Naive thymus-derived CD4-positive, alpha-beta T cell (primary cell): Measurements from ENCODE around the gene PTPRN2. TPM values are rescaled to one million over a fixed set of nuclear protein-coding genes. Genes with fewer than 3 reads are reported as not detected.
A peak's percentile ranks its signal among the peaks of the same experiment; 100 is the strongest.

Experiments
- ATAC-seq: fragments of 150-1000 bp; cut with Tn5 transposase; 2 replicates; pipeline ENCODE4 v1.10.0; 2021; ENCODE audit warnings: mild to moderate bottlenecking, moderate library complexity
- CTCF ChIA-PET: fragments of 350-600 bp; sonication (Branson Sonifier 250); formaldehyde crosslinking; loops from one replicate; lab custom pipeline; 2021; ENCODE audit warnings: antibody characterized with exemption; lab: Charles Lee
- POLR2A ChIA-PET: fragments of 350-600 bp; sonication (Branson Sonifier 250); formaldehyde crosslinking; loops from one replicate; lab custom pipeline; 2021; ENCODE audit warnings: antibody characterized with exemption, inconsistent platforms; lab: Charles Lee
- DNase-seq, 9 donors: peaks; one replicate each; pipeline versions ENCODE4 v3.0.0 to v3.0.0-alpha.2; 2020 to 2022; ENCODE audit warnings: mixed read lengths in 1 of 9
- H3K27ac ChIP-seq: one replicate; pipeline ENCODE4 v1.7.0; 2013; ENCODE audit warnings: mild to moderate bottlenecking, low read depth, low read length, moderate library complexity
- H3K27me3 ChIP-seq, 2 donors: one replicate each; pipeline ENCODE4 v1.7.0; 2013; ENCODE audit warnings: low read length in 2 of 2, mild to moderate bottlenecking in 2 of 2, moderate library complexity in 2 of 2; ENCODE audit not compliant: control insufficient read depth in 2 of 2, insufficient read depth in 2 of 2
- H3K36me3 ChIP-seq, 3 experiments: 1 replicate in 2 of 3; 2 replicates in 1 of 3; pipeline ENCODE4 v1.7.0; 2013; ENCODE audit warnings: low read length in 3 of 3, mild to moderate bottlenecking in 3 of 3, moderate library complexity in 1 of 3; ENCODE audit not compliant: insufficient read depth in 3 of 3, control insufficient read depth in 2 of 3
- H3K4me1 ChIP-seq, 2 donors: one replicate each; pipeline ENCODE4 v1.7.0; 2013; ENCODE audit warnings: low read length in 2 of 2, mild to moderate bottlenecking in 2 of 2, moderate library complexity in 1 of 2; ENCODE audit not compliant: control insufficient read depth in 2 of 2, insufficient read depth in 2 of 2
- H3K4me3 ChIP-seq: 2 replicates; pipeline ENCODE4 v1.7.0; 2013; ENCODE audit warnings: mild to moderate bottlenecking, low read length
- H3K9me3 ChIP-seq, 3 experiments: 1 replicate in 2 of 3; 2 replicates in 1 of 3; pipeline ENCODE4 v1.7.0; 2013; ENCODE audit warnings: low read length in 3 of 3; ENCODE audit not compliant: control insufficient read depth in 2 of 3
- H3K27ac Mint-ChIP-seq, 9 donors: one replicate each; pipeline ENCODE4 v1.8.0; 2020 to 2022; ENCODE audit warnings: mixed read lengths in 9 of 9, mild to moderate bottlenecking in 8 of 9, moderate library complexity in 5 of 9, inconsistent platforms in 2 of 9
- H3K27me3 Mint-ChIP-seq, 5 donors: one replicate each; pipeline ENCODE4 v1.8.0; 2021 to 2022; ENCODE audit warnings: mixed read lengths in 5 of 5, mild to moderate bottlenecking in 1 of 5
- H3K36me3 Mint-ChIP-seq, 5 donors: one replicate each; pipeline ENCODE4 v1.8.0; 2020 to 2022; ENCODE audit warnings: mixed read lengths in 5 of 5, mild to moderate bottlenecking in 3 of 5, inconsistent platforms in 1 of 5
- H3K4me1 Mint-ChIP-seq, 7 donors: one replicate each; pipeline ENCODE4 v1.8.0; 2020 to 2022; ENCODE audit warnings: mixed read lengths in 7 of 7, mild to moderate bottlenecking in 3 of 7, inconsistent platforms in 1 of 7
- H3K4me3 Mint-ChIP-seq, 10 donors: one replicate each; pipeline ENCODE4 v1.8.0; 2020 to 2022; ENCODE audit warnings: mild to moderate bottlenecking in 10 of 10, mixed read lengths in 10 of 10, moderate library complexity in 6 of 10, inconsistent platforms in 2 of 10
- H3K9me3 Mint-ChIP-seq, 11 donors: one replicate each; pipeline ENCODE4 v1.8.0; 2020 to 2022; ENCODE audit warnings: mixed read lengths in 11 of 11, mild to moderate bottlenecking in 4 of 11, inconsistent platforms in 1 of 11, moderate library complexity in 1 of 11
- intact Hi-C, 2 donors: fragments of 100-400 bp; cut with micrococcal nuclease; formaldehyde crosslinking; loops; one replicate each; pipeline ENCODE4 v1.15.1; 2023
- polyA plus RNA-seq, 2 donors: library from polyadenylated mRNA; unstranded; fragments of 300-500 nt; fragmentation: Illumina TruSeq; gene quantifications; one replicate each; pipeline ENCODE4 v1.2.3, GENCODE V29; 2021
- total RNA-seq, 6 experiments: library from RNA in 5 of 6; stranded (reverse) in 5 of 6; gene quantifications; 1 replicate in 5 of 6; 2 replicates in 1 of 6; pipeline ENCODE4 v1.2.3 and lab custom pipeline; 2021 to 2026

The PTPRN2 gene
- total and polyA plus RNA-seq, 7 experiments from 2014 or later = 0.58 to 2.3 (median 1.4) TPM

DNA sequence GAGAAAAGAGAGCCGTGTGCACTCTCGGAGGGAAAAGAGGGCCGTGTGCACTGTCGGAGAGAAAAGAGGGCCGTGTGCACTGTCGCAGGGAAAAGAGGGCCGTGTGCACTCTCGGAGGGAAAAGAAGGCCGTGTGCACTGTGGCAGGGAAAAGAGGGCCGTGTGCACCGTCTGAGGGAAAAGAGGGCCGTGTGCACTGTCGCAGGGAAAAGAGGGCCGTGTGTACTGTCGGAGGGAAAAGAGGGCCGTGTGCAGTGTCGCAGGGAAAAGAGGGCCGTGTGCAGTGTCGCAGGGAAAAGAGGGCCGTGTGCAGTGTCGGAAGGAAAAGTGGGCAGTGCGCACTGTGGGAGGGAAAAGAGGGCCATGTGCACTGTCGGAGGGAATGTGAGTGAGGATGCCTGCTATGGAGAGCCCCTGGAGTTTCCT is 1062.1 kb downstream of the PTPRN2 start:
- Mint-ChIP-seq H3K27ac (peak overlapping the region in 3 of 9 donors; percentile 37 to 79 (median 53)), H3K27me3 (peaks cover 0 to 12% (median 6%) of the 10 kb centered on the region in 5 donors), H3K4me3 (no peak overlapping the region), H3K4me1 (peaks cover 0 to 4% (median 0%) of the 10 kb centered on the region in 7 donors), H3K9me3 (peaks cover 0 to 1% (median 0%) of the 10 kb centered on the region in 11 donors), H3K36me3 (no peaks in the 10 kb centered on the region)
- intact Hi-C loops = no loop called here
- H3K27ac ChIP-seq = no peak overlapping the region
- no peaks in the 10 kb centered on the region for H3K36me3 ChIP-seq
- no peaks in the 10 kb centered on the region for H3K9me3 ChIP-seq
- H3K27me3 ChIP-seq = no peaks in the 10 kb centered on the region
- H3K4me1 ChIP-seq = no peaks in the 10 kb centered on the region
- ATAC-seq (no peak), DNase-seq (no peak)
- H3K4me3 ChIP-seq = no peak overlapping the region
- ChIA-PET CTCF (no interaction called here), POLR2A (no interaction called here)

DNA sequence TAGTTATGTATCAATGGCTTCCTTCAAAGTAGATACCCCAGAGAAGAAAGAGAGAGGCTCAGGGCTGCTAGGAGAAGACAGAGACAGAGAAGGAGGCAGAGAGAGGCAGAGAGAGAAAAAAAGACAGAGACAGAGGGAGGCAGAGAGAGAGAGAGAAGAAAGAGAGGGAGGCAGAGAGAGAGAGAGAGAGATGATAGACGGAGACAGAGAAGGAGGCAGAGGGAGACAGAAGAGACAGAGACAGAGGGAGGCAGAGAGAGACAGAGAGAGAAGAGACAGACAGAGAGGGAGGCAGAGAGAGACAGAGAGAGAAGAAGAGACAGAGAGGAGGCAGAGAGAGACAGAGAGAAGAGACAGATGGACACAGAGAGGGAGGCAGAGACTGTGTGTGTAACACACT is 1062.9 kb downstream of the PTPRN2 start:
- peaks cover 0 to 4% (median 0%) of the 10 kb centered on the region in 7 donors for H3K4me1 Mint-ChIP-seq
- intact Hi-C loops = no loop called here
- H3K9me3 Mint-ChIP-seq = peaks cover 0 to 1% (median 0%) of the 10 kb centered on the region in 11 donors
- ChIA-PET POLR2A (no interaction called here), CTCF (no interaction called here)
- DNase-seq (no peak), ATAC-seq (no peak)
- H3K9me3 ChIP-seq = no peaks in the 10 kb centered on the region
- no peak overlapping the region for H3K27ac ChIP-seq
- H3K4me3 ChIP-seq = no peak overlapping the region
- H3K27me3 Mint-ChIP-seq = peaks cover 0 to 12% (median 6%) of the 10 kb centered on the region in 5 donors
- no peak overlapping the region for H3K4me3 Mint-ChIP-seq
- H3K36me3 ChIP-seq = no peaks in the 10 kb centered on the region
- no peaks in the 10 kb centered on the region for H3K36me3 Mint-ChIP-seq
- H3K27ac Mint-ChIP-seq = peak overlapping the region in 3 of 9 donors; percentile 1 to 79 (median 76)
- H3K27me3 ChIP-seq = no peaks in the 10 kb centered on the region
- H3K4me1 ChIP-seq = no peaks in the 10 kb centered on the region

DNA sequence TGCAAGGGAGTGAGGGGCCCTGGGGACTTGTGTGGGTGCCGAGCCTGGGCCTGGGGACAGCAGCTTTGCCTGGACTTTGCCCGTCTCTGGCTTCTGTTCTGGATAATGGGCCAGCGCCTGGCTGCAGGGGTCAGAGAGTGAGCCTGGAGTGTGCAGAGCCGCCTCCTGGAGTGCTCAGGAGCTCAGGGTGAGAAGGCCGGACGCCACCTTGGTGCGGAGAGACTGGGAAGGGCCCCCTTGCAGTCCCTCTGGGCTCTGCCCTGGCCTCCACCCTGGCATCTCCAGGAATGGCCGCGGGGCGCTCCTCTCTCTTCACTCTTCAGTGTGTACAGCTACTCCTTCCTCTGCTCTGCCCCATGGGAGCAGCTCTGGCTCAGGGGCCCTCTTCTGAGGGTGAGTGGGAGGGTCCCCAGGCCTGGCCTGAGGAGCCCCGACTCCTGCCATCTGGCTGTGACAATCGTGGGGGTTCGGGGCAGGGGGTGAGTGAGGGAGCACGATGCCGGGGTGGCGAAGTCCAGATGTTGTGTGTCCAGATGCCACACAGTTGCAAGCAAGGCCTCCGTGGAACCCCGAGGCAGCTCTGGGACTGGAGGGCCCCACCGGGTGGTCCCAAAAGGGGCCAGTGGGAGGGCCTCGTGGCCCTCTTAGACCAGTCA is 1063.7 kb downstream of the PTPRN2 start:
- no peak overlapping the region for H3K4me3 ChIP-seq
- no peaks in the 10 kb centered on the region for H3K4me1 ChIP-seq
- Mint-ChIP-seq H3K27me3 (peaks cover 0 to 12% (median 6%) of the 10 kb centered on the region in 5 donors), H3K27ac (peak overlapping the region in 1 of 9 donors; percentile 72), H3K9me3 (peaks cover 0 to 1% (median 0%) of the 10 kb centered on the region in 11 donors), H3K4me1 (peaks cover 0 to 4% (median 0%) of the 10 kb centered on the region in 7 donors), H3K36me3 (no peaks in the 10 kb centered on the region), H3K4me3 (no peak overlapping the region)
- ChIA-PET CTCF (no interaction called here), POLR2A (no interaction called here)
- no peaks in the 10 kb centered on the region for H3K27me3 ChIP-seq
- H3K27ac ChIP-seq = no peak overlapping the region
- no peaks in the 10 kb centered on the region for H3K36me3 ChIP-seq
- H3K9me3 ChIP-seq = no peaks in the 10 kb centered on the region
- no peak for ATAC-seq
- DNase-seq = no peak
- intact Hi-C loops = no loop called here

DNA sequence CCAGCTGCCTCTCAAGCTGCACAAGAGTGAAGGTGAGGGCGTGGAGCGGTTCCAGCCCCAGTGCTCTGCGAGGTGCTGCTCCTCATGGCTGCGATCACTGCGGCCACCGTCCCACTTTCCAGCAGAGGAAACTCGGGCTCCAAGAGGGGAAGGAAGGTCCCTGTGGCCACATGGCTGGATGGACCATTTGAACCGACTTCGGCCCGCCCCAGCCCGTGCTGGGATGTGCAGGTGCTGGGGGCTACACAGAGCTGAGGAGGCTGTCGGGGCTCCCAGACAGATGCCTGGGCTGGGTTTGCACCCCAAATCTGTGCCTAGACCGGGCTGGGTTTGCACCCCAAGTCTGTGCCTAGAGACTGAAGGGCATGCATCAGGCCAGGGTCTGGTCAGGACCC is 1064.3 kb downstream of the PTPRN2 start:
- Mint-ChIP-seq H3K36me3 (no peaks in the 10 kb centered on the region), H3K4me3 (no peak overlapping the region), H3K27ac (no peak overlapping the region), H3K27me3 (peaks cover 0 to 12% (median 6%) of the 10 kb centered on the region in 5 donors), H3K4me1 (peaks cover 0 to 4% (median 0%) of the 10 kb centered on the region in 7 donors), H3K9me3 (peaks cover 0 to 1% (median 0%) of the 10 kb centered on the region in 11 donors)
- CTCF ChIA-PET = no interaction called here
- no peak for ATAC-seq
- Histone ChIP-seq H3K27me3 (no peaks in the 10 kb centered on the region), H3K36me3 (no peaks in the 10 kb centered on the region), H3K9me3 (no peaks in the 10 kb centered on the region), H3K4me1 (no peaks in the 10 kb centered on the region), H3K27ac (no peak overlapping the region), H3K4me3 (no peak overlapping the region)
- POLR2A ChIA-PET = no interaction called here
- intact Hi-C loops = no loop called here
- no peak for DNase-seq

DNA sequence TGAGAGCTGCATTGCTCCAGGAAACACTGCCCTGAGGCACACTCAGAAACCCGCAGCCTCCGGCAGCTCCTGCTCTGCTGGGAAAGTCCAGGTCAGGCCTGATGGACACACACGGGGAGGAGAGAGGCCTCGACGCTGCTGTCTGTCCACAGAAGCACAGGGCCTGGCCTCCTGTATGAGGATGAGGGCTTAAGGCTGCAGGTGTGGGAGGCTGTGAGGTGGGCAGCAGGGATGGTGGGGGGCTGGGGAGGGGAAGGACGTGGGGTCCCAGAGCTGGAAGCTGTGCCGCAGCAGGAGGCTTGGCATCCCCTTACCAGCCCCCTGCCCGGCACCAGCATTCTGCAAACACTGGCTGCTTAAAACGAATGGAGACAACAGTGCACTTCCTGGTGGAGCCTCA is 1064.7 kb downstream of the PTPRN2 start:
- Mint-ChIP-seq H3K27me3 (peaks cover 0 to 12% (median 6%) of the 10 kb centered on the region in 5 donors), H3K9me3 (peaks cover 0 to 1% (median 0%) of the 10 kb centered on the region in 11 donors), H3K4me1 (peaks cover 0 to 4% (median 0%) of the 10 kb centered on the region in 7 donors), H3K36me3 (no peaks in the 10 kb centered on the region), H3K4me3 (no peak overlapping the region), H3K27ac (no peak overlapping the region)
- ATAC-seq (no peak), DNase-seq (no peak)
- no peaks in the 10 kb centered on the region for H3K36me3 ChIP-seq
- intact Hi-C loops = no loop called here
- POLR2A ChIA-PET = no interaction called here
- no peaks in the 10 kb centered on the region for H3K27me3 ChIP-seq
- CTCF ChIA-PET = no interaction called here
- no peaks in the 10 kb centered on the region for H3K9me3 ChIP-seq
- H3K4me3 ChIP-seq = no peak overlapping the region
- no peaks in the 10 kb centered on the region for H3K4me1 ChIP-seq
- H3K27ac ChIP-seq = no peak overlapping the region

DNA sequence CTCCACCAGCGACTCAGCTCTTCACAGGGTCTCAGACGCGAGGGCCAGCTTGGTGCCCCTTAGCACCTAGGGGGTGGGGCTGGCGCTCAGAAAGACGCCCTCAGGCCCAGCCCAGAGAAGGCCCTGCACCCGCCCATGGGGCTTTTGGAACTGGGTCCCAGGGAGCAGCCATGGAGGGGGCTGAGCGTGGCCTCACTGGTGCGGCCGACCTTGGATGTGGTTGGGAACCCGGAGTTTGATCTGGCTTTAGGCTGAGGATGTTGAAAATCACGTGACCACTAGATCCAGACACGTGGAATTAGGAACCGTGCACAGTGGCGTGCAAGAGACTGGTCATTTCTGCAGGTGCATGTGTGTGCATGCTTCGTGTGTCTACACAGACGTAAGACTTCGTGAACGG is 1065.4 kb downstream of the PTPRN2 start:
- Histone ChIP-seq H3K9me3 (no peaks in the 10 kb centered on the region), H3K36me3 (no peaks in the 10 kb centered on the region), H3K27me3 (no peaks in the 10 kb centered on the region), H3K4me1 (no peaks in the 10 kb centered on the region), H3K27ac (no peak overlapping the region), H3K4me3 (no peak overlapping the region)
- H3K27ac Mint-ChIP-seq = peak overlapping the region in 1 of 9 donors; percentile 12
- no peaks in the 10 kb centered on the region for H3K36me3 Mint-ChIP-seq
- CTCF ChIA-PET = no interaction called here
- peaks cover 0 to under 1% (median 0%) of the 10 kb centered on the region in 11 donors for H3K9me3 Mint-ChIP-seq
- no peak overlapping the region for H3K4me3 Mint-ChIP-seq
- H3K27me3 Mint-ChIP-seq = peaks cover 0 to 12% (median 6%) of the 10 kb centered on the region in 5 donors
- DNase-seq (no peak), ATAC-seq (no peak)
- POLR2A ChIA-PET = interaction anchor here (0.7 kb wide), 1 partner anchor 54 kb away, joined by 3 read pairs; no protein-coding TSS in a partner anchor
- intact Hi-C loops = no loop called here
- H3K4me1 Mint-ChIP-seq = peaks cover 0 to 4% (median 0%) of the 10 kb centered on the region in 7 donors

DNA sequence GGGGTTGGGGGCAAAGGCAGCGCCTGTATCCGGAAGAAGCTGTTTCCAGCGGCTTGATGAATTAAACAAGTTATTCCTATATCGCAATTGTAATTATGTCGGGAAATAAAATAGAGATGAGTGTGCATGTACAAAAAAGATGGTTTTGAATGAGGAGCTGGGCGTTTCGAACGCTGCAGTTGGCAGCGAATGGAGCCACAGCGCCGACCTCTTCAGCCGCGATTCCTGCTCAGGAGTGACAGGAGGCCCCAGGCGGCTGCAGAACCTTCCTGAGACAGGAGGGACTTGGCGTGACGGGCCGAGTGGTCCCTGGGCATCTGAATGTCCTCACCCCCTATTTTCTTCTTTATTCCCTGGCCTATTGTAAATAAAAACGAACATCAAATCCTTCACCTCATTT is 1065.9 kb downstream of the PTPRN2 start:
- no peak for ATAC-seq
- CTCF ChIA-PET = no interaction called here
- Histone ChIP-seq H3K27ac (no peak overlapping the region), H3K36me3 (no peaks in the 10 kb centered on the region), H3K4me1 (no peaks in the 10 kb centered on the region), H3K9me3 (no peaks in the 10 kb centered on the region), H3K27me3 (no peaks in the 10 kb centered on the region), H3K4me3 (no peak overlapping the region)
- Mint-ChIP-seq H3K4me1 (peaks cover 0 to 4% (median 0%) of the 10 kb centered on the region in 7 donors), H3K27me3 (peaks cover 0 to 12% (median 6%) of the 10 kb centered on the region in 5 donors), H3K9me3 (no peaks in the 10 kb centered on the region), H3K4me3 (no peak overlapping the region), H3K27ac (no peak overlapping the region), H3K36me3 (no peaks in the 10 kb centered on the region)
- intact Hi-C loops = no loop called here
- POLR2A ChIA-PET = interaction anchor here (0.7 kb wide), 1 partner anchor 54 kb away, joined by 3 read pairs; no protein-coding TSS in a partner anchor
- no peak for DNase-seq
